HepG2 (cell line): ENCODE results near the gene FCN3. TPM values are rescaled to one million over a fixed set of nuclear protein-coding genes. Genes with fewer than 3 reads are reported as not detected.
A peak's percentile ranks its signal among the peaks of the same experiment; 100 is the strongest.

Experiments
- ADNP ChIP-seq: sonication (generic); formaldehyde crosslinking; IDR thresholded peaks from 2 replicates; pipeline ENCODE4 v1.4.0; 2020; ENCODE audit warnings: missing genetic modification reagents
- ATF3 ChIP-seq: sonication (generic); formaldehyde crosslinking; IDR thresholded peaks from 2 replicates; pipeline ENCODE4 v1.4.0; 2020; ENCODE audit warnings: missing genetic modification reagents
- ATF7-NPFF ChIP-seq: sonication (generic); formaldehyde crosslinking; IDR thresholded peaks from 2 replicates; pipeline ENCODE4 v1.8.1; 2023; ENCODE audit warnings: mild to moderate bottlenecking, low read depth, missing genetic modification reagents, moderate library complexity
- FOXK1 ChIP-seq: sonication (generic); formaldehyde crosslinking; IDR thresholded peaks from 2 replicates; pipeline ENCODE4 v1.4.0; 2020; ENCODE audit warnings: low read depth, missing genetic modification reagents, borderline replicate concordance
- HDAC6 ChIP-seq: fragments of 200-600 bp; sonication (generic); IDR thresholded peaks from 2 replicates; pipeline ENCODE4 v1.7.0; 2017; ENCODE audit warnings: mild to moderate bottlenecking, antibody characterized with exemption, low read length, low read depth
- KMT2A ChIP-seq: sonication (generic); formaldehyde crosslinking; IDR thresholded peaks from 2 replicates; pipeline ENCODE4 v1.4.0; 2020; ENCODE audit warnings: missing genetic modification reagents
- NFE2 ChIP-seq: sonication (generic); formaldehyde crosslinking; IDR thresholded peaks from 2 replicates; pipeline ENCODE4 v1.4.0; 2020; ENCODE audit warnings: missing genetic modification reagents
- PRDM4 ChIP-seq: sonication (generic); formaldehyde crosslinking; IDR thresholded peaks from 2 replicates; pipeline ENCODE4 v1.9.0; 2021; ENCODE audit warnings: missing genetic modification reagents, borderline replicate concordance
- SMAD3 ChIP-seq: sonication (generic); formaldehyde crosslinking; IDR thresholded peaks from 2 replicates; pipeline ENCODE4 v1.4.0; 2020; ENCODE audit warnings: missing genetic modification reagents
- ZBTB7A ChIP-seq: sonication (generic); formaldehyde crosslinking; IDR thresholded peaks from 2 replicates; pipeline ENCODE4 v1.8.0; 2022; ENCODE audit warnings: mild to moderate bottlenecking, missing genetic modification reagents
- ZNF121 ChIP-seq: sonication (generic); formaldehyde crosslinking; IDR thresholded peaks from 2 replicates; pipeline ENCODE4 v1.5.0; 2020; ENCODE audit warnings: mild to moderate bottlenecking, missing genetic modification reagents
- ZNF232 ChIP-seq: sonication (generic); formaldehyde crosslinking; IDR thresholded peaks from 2 replicates; pipeline ENCODE4 v1.4.0; 2020; ENCODE audit warnings: missing genetic modification reagents, borderline replicate concordance
- ZNF260 ChIP-seq: sonication (generic); formaldehyde crosslinking; IDR thresholded peaks from 2 replicates; pipeline ENCODE4 v1.4.0; 2020; ENCODE audit warnings: missing genetic modification reagents, low read depth, mild to moderate bottlenecking, borderline replicate concordance
- ZNF264 ChIP-seq: sonication (generic); formaldehyde crosslinking; IDR thresholded peaks from 2 replicates; pipeline ENCODE4 v1.4.0; 2020; ENCODE audit warnings: missing genetic modification reagents
- ZNF337 ChIP-seq: sonication (generic); formaldehyde crosslinking; IDR thresholded peaks from 2 replicates; pipeline ENCODE4 v1.5.1; 2020; ENCODE audit warnings: missing genetic modification reagents, low read depth, mild to moderate bottlenecking, borderline replicate concordance
- ZNF383 ChIP-seq: sonication (generic); formaldehyde crosslinking; IDR thresholded peaks from 2 replicates; pipeline ENCODE4 v1.4.0; 2020; ENCODE audit warnings: missing genetic modification reagents, mild to moderate bottlenecking, borderline replicate concordance
- ZNF432 ChIP-seq: sonication (generic); formaldehyde crosslinking; IDR thresholded peaks from 2 replicates; pipeline ENCODE4 v1.5.0; 2020; ENCODE audit warnings: missing genetic modification reagents, mild to moderate bottlenecking, borderline replicate concordance
- ZNF558 ChIP-seq: sonication (generic); formaldehyde crosslinking; IDR thresholded peaks from 2 replicates; pipeline ENCODE4 v1.9.0; 2022; ENCODE audit warnings: mild to moderate bottlenecking, missing genetic modification reagents, borderline replicate concordance
- ZNF678 ChIP-seq: sonication (generic); formaldehyde crosslinking; IDR thresholded peaks from 2 replicates; pipeline ENCODE4 v1.4.0; 2020; ENCODE audit warnings: mild to moderate bottlenecking, missing genetic modification reagents
- ZNF761 ChIP-seq: sonication (generic); formaldehyde crosslinking; conservative IDR thresholded peaks from 2 replicates; pipeline ENCODE4 v1.4.0; 2020; ENCODE audit warnings: mild to moderate bottlenecking, missing genetic modification reagents
- ZSCAN30 ChIP-seq: sonication (generic); formaldehyde crosslinking; IDR thresholded peaks from 2 replicates; pipeline ENCODE4 v1.5.0; 2020; ENCODE audit warnings: mild to moderate bottlenecking, missing genetic modification reagents
- polyA plus RNA-seq, 8 experiments: library from polyadenylated mRNA; depleted of rRNA in 3 of 8; stranded (reverse) in 7 of 8; unstranded in 1 of 8; fragments of >200 nt; fragmentation: Illumina TruSeq in 4 of 8; extraction: Trizol in 4 of 8; gene quantifications; 2 replicates each; pipeline versions ENCODE4 v1.2.1 to v1.2.3, GENCODE V29; 2011 to 2016; ENCODE audit warnings: low read depth in 4 of 8, missing spikeins in 1 of 8, mixed read lengths in 1 of 8; ENCODE audit not compliant: insufficient read depth in 1 of 8
- total RNA-seq, 5 experiments: library from RNA; depleted of rRNA; stranded (reverse); fragments of >200 nt; fragmentation: Illumina TruSeq; extraction: Trizol; gene quantifications; 2 replicates each; pipeline ENCODE4 v1.2.3, GENCODE V29; 2016; ENCODE audit warnings: low read depth in 1 of 5
- TF ChIP-seq, protein P1 (sequence below): sonication (generic); formaldehyde crosslinking; IDR thresholded peaks from 2 replicates; pipeline ENCODE4 v1.8.1; 2023; ENCODE audit warnings: mild to moderate bottlenecking, moderate library complexity, missing genetic modification reagents
- TF ChIP-seq, protein P2 (sequence below): sonication (generic); formaldehyde crosslinking; IDR thresholded peaks from 2 replicates; pipeline ENCODE4 v1.5.0; 2020; ENCODE audit warnings: mild to moderate bottlenecking, missing genetic modification reagents, moderate library complexity
- TF ChIP-seq, protein P3 (sequence below): sonication (generic); formaldehyde crosslinking; IDR thresholded peaks from 2 replicates; pipeline ENCODE4 v1.8.0; 2022; ENCODE audit warnings: missing genetic modification reagents, mild to moderate bottlenecking, inconsistent platforms, borderline replicate concordance

The FCN3 gene
- total and polyA plus RNA-seq, 2 of the 13 experiments (the other 11 are each of a cell fraction or from before 2014, with no cell fraction given) = not detected

- 0 out of 2 replicates have a peak, but pooled peaks have one; percentile 37 for TF ChIP-seq PRDM4 (CRISPR knock-in tag)
- no peak for TF ChIP-seq NFE2 (CRISPR knock-in tag)
- no peak for TF ChIP-seq HDAC6
- no peak for TF ChIP-seq ATF7-NPFF
- no peak for TF ChIP-seq ZBTB7A (CRISPR knock-in tag)
- TF ChIP-seq SMAD3 (CRISPR knock-in tag) = no peak
- no peak for TF ChIP-seq ZNF337 (CRISPR knock-in tag)
- no peak for TF ChIP-seq ATF3 (CRISPR knock-in tag)
- no peak for TF ChIP-seq ZNF232 (CRISPR knock-in tag)
- TF ChIP-seq ZNF121 = no peak
- TF ChIP-seq FOXK1 (CRISPR knock-in tag) = no peak
- no peak for TF ChIP-seq ADNP (CRISPR knock-in tag)
- no peak for TF ChIP-seq ZNF260
- no peak for TF ChIP-seq ZSCAN30 (CRISPR knock-in tag)
- no peak for TF ChIP-seq ZNF678 (CRISPR knock-in tag)
- TF ChIP-seq ZNF761 = no peak
- TF ChIP-seq ZNF432 = no peak
- TF ChIP-seq, protein P1, sequence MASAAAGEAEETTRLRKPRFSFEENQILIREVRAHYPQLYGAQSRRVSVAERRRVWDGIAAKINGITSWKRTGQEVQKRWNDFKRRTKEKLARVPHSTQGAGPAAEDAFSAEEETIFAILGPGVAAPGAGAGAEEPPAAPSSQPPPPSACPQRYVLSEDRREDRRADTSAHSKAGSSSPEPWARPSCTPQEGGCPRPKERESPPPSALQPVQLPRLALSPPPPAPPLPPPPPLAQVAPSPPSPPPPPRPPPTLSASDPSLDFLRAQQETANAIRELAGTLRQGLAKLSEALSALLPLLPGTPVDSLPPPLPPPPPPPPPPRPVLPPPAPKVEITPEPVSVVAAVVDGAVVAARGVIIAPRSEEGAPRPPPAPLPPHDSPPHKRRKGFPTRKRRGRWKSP (CRISPR knock-in tag) = no peak; the same call in 1 of the 2 replicates
- TF ChIP-seq, protein P2, sequence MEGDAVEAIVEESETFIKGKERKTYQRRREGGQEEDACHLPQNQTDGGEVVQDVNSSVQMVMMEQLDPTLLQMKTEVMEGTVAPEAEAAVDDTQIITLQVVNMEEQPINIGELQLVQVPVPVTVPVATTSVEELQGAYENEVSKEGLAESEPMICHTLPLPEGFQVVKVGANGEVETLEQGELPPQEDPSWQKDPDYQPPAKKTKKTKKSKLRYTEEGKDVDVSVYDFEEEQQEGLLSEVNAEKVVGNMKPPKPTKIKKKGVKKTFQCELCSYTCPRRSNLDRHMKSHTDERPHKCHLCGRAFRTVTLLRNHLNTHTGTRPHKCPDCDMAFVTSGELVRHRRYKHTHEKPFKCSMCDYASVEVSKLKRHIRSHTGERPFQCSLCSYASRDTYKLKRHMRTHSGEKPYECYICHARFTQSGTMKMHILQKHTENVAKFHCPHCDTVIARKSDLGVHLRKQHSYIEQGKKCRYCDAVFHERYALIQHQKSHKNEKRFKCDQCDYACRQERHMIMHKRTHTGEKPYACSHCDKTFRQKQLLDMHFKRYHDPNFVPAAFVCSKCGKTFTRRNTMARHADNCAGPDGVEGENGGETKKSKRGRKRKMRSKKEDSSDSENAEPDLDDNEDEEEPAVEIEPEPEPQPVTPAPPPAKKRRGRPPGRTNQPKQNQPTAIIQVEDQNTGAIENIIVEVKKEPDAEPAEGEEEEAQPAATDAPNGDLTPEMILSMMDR (CRISPR knock-in tag) = peak; percentile 95
- no peak for TF ChIP-seq ZNF558 (CRISPR knock-in tag)
- TF ChIP-seq, protein P3, sequence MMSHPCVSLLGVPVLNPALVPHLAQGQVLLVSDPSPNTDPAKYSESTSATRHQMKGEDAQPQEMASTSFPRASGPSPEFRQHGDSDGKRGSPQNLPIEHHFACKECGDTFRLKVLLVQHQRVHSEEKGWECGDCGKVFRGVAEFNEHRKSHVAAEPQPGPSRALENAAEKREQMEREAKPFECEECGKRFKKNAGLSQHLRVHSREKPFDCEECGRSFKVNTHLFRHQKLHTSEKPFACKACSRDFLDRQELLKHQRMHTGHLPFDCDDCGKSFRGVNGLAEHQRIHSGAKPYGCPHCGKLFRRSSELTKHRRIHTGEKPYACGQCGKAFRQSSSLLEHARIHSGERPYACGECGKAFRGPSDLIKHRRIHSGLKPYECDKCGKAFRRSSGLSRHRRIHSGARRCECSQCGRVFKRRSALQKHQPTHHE = no peak
- 0 out of 2 replicates have a peak, but pooled peaks have one; percentile 20 for TF ChIP-seq KMT2A
- no peak for TF ChIP-seq ZNF264 (CRISPR knock-in tag)
- TF ChIP-seq ZNF383 = no peak
Observed at GRCh38 chr1:27357281-27358037, 17.2 kb downstream of the FCN3 start (continued).
